SK-N-SH treated with all-trans-retinoic acid at 6 μM for 48 hours (cell line): ENCODE data around the gene ADRA2C.

ENCODE experiments used
- ATAC-seq: fragments of 200-7000 bp; cut with Tn5 transposase; 3 replicates; pipeline ENCODE4 v1.9.1; 2020; ENCODE audit warnings: mild to moderate bottlenecking, moderate library complexity
- BACH2 ChIP-seq: fragments of 250-450 bp; sonication (Bioruptor Pico); IDR thresholded peaks from 2 replicates; pipeline ENCODE4 v1.9.0; 2021; ENCODE audit warnings: mild to moderate bottlenecking, borderline replicate concordance
- CSDC2 ChIP-seq: fragments of 250-450 bp; sonication (Bioruptor Pico); IDR thresholded peaks from 2 replicates; pipeline ENCODE4 v1.5.0; 2020; ENCODE audit warnings: mild to moderate bottlenecking, moderate library complexity
- GLIS3 ChIP-seq: fragments of 250-450 bp; sonication (Bioruptor Pico); IDR thresholded peaks from 2 replicates; pipeline ENCODE4 v1.5.0; 2020; ENCODE audit warnings: mild to moderate bottlenecking, moderate library complexity
- ISL1 ChIP-seq: fragments of 250-450 bp; sonication (Bioruptor Pico); IDR thresholded peaks from 2 replicates; pipeline ENCODE4 v2.1.2; 2022; ENCODE audit warnings: mild to moderate bottlenecking, moderate library complexity
- OSR1 ChIP-seq: fragments of 250-450 bp; sonication (Bioruptor Pico); IDR thresholded peaks from 2 replicates; pipeline ENCODE4 v1.8.0; 2022; ENCODE audit warnings: moderate library complexity, mild to moderate bottlenecking, inconsistent platforms
- PPARA ChIP-seq: fragments of 250-450 bp; sonication (Bioruptor Pico); IDR thresholded peaks from 2 replicates; pipeline ENCODE4 v1.5.0; 2020; ENCODE audit warnings: mild to moderate bottlenecking, borderline replicate concordance
- RARB ChIP-seq: fragments of 250-450 bp; sonication (Bioruptor Pico); IDR thresholded peaks from 2 replicates; pipeline ENCODE4 v1.8.0; 2021; ENCODE audit warnings: mild to moderate bottlenecking, moderate library complexity
- SNAI2 ChIP-seq: fragments of 250-450 bp; sonication (Bioruptor Pico); IDR thresholded peaks from 2 replicates; pipeline ENCODE4 v1.5.0; 2020; ENCODE audit warnings: mild to moderate bottlenecking, moderate library complexity
- TCF4 ChIP-seq: fragments of 250-450 bp; sonication (Bioruptor Pico); IDR thresholded peaks from 2 replicates; pipeline ENCODE4 v1.8.0; 2021; ENCODE audit warnings: mild to moderate bottlenecking, moderate library complexity, borderline replicate concordance
- ZC3H10 ChIP-seq: fragments of 250-450 bp; sonication (Bioruptor Pico); IDR thresholded peaks from 2 replicates; pipeline ENCODE4 v1.5.1; 2021; ENCODE audit warnings: mild to moderate bottlenecking, moderate library complexity
- ZFP3 ChIP-seq: fragments of 250-450 bp; sonication (Bioruptor Pico); IDR thresholded peaks from 2 replicates; pipeline ENCODE4 v1.5.0; 2020; ENCODE audit warnings: mild to moderate bottlenecking, moderate library complexity
- ZFP30 ChIP-seq: fragments of 450-650 bp; formaldehyde crosslinking; IDR thresholded peaks from 2 replicates; pipeline ENCODE4 v1.5.0; 2022; ENCODE audit warnings: mild to moderate bottlenecking, moderate library complexity
- ZNF70 ChIP-seq: fragments of 450-650 bp; formaldehyde crosslinking; IDR thresholded peaks from 2 replicates; pipeline ENCODE4 v1.5.0; 2020; ENCODE audit warnings: mild to moderate bottlenecking, moderate library complexity
- ZNF8 ChIP-seq: fragments of 450-650 bp; formaldehyde crosslinking; IDR thresholded peaks from 2 replicates; pipeline ENCODE4 v1.5.0; 2020; ENCODE audit warnings: mild to moderate bottlenecking, moderate library complexity
- TF ChIP-seq, protein P1 (sequence below): fragments of 250-450 bp; sonication (Bioruptor Pico); IDR thresholded peaks from 2 replicates; pipeline ENCODE4 v1.8.0; 2021; ENCODE audit warnings: low read depth, mild to moderate bottlenecking, moderate library complexity, borderline replicate concordance
- TF ChIP-seq, protein P2 (sequence below): fragments of 250-450 bp; sonication (Bioruptor Pico); IDR thresholded peaks from 2 replicates; pipeline ENCODE4 v1.5.0; 2020; ENCODE audit warnings: mild to moderate bottlenecking, moderate library complexity
- TF ChIP-seq, protein P3 (sequence below): fragments of 250-450 bp; sonication (Bioruptor Pico); IDR thresholded peaks from 2 replicates; pipeline ENCODE4 v1.8.0; 2020; ENCODE audit warnings: mild to moderate bottlenecking, moderate library complexity, borderline replicate concordance
- TF ChIP-seq, protein P4 (sequence below): fragments of 250-450 bp; sonication (Bioruptor Pico); IDR thresholded peaks from 2 replicates; pipeline ENCODE4 v1.5.1; 2021; ENCODE audit warnings: mild to moderate bottlenecking, moderate library complexity
- TF ChIP-seq, protein P5 (sequence below): fragments of 250-450 bp; sonication (Bioruptor Pico); IDR thresholded peaks from 2 replicates; pipeline ENCODE4 v1.5.1; 2020; ENCODE audit warnings: low read depth, mild to moderate bottlenecking, moderate library complexity

The ADRA2C gene

DNA sequence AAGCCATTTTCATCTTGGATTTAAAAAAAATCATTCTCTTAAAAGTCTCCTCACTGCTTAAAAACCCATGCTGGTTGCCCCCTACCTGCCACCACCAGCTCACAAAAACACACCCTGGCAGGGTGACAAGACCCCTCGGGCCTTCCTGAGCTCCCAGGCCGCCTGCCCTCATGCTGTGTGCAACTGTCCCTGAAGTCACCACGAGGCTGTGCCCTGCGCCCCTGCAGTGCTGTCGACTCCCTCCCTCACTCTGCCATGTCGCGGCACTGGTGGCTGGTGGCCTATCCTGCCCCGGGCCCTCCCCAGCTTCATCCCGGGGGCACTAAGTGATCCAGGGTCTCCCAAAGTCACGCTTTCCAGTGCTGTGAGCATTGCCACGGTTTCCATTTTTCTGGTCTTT, 46.3 kb upstream of the ADRA2C start:
- no peak for ATAC-seq
- TF ChIP-seq ZNF70 (CRISPR knock-in tag), result no peak
- no peak for TF ChIP-seq BACH2 (CRISPR knock-in tag)
- TF ChIP-seq ISL1, result no peak
- TF ChIP-seq RARB, result no peak
- TF ChIP-seq GLIS3 (CRISPR knock-in tag), result no peak
- TF ChIP-seq, protein P1, sequence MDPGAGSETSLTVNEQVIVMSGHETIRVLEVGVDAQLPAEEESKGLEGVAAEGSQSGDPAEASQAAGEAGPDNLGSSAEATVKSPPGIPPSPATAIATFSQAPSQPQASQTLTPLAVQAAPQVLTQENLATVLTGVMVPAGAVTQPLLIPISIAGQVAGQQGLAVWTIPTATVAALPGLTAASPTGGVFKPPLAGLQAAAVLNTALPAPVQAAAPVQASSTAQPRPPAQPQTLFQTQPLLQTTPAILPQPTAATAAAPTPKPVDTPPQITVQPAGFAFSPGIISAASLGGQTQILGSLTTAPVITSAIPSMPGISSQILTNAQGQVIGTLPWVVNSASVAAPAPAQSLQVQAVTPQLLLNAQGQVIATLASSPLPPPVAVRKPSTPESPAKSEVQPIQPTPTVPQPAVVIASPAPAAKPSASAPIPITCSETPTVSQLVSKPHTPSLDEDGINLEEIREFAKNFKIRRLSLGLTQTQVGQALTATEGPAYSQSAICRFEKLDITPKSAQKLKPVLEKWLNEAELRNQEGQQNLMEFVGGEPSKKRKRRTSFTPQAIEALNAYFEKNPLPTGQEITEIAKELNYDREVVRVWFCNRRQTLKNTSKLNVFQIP (CRISPR knock-in tag), result no peak
- TF ChIP-seq PPARA (CRISPR knock-in tag), result no peak

DNA sequence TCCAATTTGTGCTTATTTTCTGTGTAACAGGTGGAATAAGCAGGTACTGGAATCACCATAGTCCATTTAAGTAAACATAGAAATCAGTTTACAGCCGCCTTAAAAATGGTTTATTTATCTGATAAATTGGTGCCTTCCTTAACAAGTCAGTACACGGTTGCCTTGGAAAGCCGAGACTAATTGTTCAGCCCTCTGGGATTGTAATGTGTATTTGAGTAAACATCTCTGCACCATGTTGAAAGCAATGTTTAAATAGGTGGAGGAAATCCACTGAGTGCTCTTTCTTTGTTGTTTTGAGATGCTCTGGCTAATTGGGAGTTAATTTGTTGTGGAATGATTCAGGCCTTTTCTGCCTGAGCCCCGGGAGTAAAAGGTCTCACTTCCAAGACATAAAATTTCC, 45.7 kb upstream of the ADRA2C start:
- ATAC-seq, result no peak
- TF ChIP-seq SNAI2 (CRISPR knock-in tag) (no peak), CSDC2 (CRISPR knock-in tag) (no peak), OSR1 (CRISPR knock-in tag) (no peak), BACH2 (CRISPR knock-in tag) (no peak), TCF4 (CRISPR knock-in tag) (no peak), ISL1 (no peak), RARB (no peak), ZC3H10 (CRISPR knock-in tag) (no peak), PPARA (CRISPR knock-in tag) (no peak)
- TF ChIP-seq, protein P2, sequence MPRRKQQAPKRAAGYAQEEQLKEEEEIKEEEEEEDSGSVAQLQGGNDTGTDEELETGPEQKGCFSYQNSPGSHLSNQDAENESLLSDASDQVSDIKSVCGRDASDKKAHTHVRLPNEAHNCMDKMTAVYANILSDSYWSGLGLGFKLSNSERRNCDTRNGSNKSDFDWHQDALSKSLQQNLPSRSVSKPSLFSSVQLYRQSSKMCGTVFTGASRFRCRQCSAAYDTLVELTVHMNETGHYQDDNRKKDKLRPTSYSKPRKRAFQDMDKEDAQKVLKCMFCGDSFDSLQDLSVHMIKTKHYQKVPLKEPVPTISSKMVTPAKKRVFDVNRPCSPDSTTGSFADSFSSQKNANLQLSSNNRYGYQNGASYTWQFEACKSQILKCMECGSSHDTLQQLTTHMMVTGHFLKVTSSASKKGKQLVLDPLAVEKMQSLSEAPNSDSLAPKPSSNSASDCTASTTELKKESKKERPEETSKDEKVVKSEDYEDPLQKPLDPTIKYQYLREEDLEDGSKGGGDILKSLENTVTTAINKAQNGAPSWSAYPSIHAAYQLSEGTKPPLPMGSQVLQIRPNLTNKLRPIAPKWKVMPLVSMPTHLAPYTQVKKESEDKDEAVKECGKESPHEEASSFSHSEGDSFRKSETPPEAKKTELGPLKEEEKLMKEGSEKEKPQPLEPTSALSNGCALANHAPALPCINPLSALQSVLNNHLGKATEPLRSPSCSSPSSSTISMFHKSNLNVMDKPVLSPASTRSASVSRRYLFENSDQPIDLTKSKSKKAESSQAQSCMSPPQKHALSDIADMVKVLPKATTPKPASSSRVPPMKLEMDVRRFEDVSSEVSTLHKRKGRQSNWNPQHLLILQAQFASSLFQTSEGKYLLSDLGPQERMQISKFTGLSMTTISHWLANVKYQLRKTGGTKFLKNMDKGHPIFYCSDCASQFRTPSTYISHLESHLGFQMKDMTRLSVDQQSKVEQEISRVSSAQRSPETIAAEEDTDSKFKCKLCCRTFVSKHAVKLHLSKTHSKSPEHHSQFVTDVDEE (CRISPR knock-in tag), result no peak
- TF ChIP-seq, protein P3, sequence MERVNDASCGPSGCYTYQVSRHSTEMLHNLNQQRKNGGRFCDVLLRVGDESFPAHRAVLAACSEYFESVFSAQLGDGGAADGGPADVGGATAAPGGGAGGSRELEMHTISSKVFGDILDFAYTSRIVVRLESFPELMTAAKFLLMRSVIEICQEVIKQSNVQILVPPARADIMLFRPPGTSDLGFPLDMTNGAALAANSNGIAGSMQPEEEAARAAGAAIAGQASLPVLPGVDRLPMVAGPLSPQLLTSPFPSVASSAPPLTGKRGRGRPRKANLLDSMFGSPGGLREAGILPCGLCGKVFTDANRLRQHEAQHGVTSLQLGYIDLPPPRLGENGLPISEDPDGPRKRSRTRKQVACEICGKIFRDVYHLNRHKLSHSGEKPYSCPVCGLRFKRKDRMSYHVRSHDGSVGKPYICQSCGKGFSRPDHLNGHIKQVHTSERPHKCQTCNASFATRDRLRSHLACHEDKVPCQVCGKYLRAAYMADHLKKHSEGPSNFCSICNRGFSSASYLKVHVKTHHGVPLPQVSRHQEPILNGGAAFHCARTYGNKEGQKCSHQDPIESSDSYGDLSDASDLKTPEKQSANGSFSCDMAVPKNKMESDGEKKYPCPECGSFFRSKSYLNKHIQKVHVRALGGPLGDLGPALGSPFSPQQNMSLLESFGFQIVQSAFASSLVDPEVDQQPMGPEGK (CRISPR knock-in tag), result no peak
- TF ChIP-seq, protein P1 (CRISPR knock-in tag), result no peak

DNA sequence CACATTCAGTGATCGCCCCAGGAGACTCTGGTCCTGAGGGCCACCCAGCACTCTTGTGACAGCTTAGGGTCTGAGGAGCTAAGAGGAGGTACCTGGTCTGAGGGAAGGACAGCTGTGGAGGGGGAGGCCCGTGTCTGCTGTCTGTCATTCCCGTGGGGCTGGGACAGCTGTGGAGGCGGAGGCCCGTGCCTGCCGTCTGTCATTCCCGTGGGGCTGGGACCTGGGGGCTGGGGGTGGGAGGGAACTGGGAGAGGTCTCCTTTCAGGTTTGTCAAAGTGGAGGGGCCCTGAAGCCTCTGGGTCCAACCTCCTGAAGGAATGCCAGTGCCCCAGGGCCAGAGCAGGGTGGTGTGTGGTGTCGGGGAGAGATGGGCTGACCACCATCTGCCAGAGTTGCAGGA, 45.0 kb upstream of the ADRA2C start:
- no peak for ATAC-seq
- TF ChIP-seq, protein P4, sequence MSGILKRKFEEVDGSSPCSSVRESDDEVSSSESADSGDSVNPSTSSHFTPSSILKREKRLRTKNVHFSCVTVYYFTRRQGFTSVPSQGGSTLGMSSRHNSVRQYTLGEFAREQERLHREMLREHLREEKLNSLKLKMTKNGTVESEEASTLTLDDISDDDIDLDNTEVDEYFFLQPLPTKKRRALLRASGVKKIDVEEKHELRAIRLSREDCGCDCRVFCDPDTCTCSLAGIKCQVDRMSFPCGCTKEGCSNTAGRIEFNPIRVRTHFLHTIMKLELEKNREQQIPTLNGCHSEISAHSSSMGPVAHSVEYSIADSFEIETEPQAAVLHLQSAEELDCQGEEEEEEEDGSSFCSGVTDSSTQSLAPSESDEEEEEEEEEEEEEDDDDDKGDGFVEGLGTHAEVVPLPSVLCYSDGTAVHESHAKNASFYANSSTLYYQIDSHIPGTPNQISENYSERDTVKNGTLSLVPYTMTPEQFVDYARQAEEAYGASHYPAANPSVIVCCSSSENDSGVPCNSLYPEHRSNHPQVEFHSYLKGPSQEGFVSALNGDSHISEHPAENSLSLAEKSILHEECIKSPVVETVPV (CRISPR knock-in tag), result no peak
- TF ChIP-seq ISL1, result no peak
- no peak for TF ChIP-seq ZFP3 (CRISPR knock-in tag)
- TF ChIP-seq, protein P5, sequence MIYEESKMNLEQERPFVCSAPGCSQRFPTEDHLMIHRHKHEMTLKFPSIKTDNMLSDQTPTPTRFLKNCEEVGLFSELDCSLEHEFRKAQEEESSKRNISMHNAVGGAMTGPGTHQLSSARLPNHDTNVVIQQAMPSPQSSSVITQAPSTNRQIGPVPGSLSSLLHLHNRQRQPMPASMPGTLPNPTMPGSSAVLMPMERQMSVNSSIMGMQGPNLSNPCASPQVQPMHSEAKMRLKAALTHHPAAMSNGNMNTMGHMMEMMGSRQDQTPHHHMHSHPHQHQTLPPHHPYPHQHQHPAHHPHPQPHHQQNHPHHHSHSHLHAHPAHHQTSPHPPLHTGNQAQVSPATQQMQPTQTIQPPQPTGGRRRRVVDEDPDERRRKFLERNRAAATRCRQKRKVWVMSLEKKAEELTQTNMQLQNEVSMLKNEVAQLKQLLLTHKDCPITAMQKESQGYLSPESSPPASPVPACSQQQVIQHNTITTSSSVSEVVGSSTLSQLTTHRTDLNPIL (CRISPR knock-in tag), result no peak
- no peak for TF ChIP-seq RARB
- TF ChIP-seq CSDC2 (CRISPR knock-in tag), result no peak
- no peak for TF ChIP-seq ZNF8 (CRISPR knock-in tag)
- no peak for TF ChIP-seq SNAI2 (CRISPR knock-in tag)
- TF ChIP-seq ZNF70 (CRISPR knock-in tag), result no peak
- TF ChIP-seq ZFP30 (CRISPR knock-in tag), result no peak
